Left forelimb (tissue), 1 donor: Measurements from ENCODE around the gene STARD7.
"Not testable (repeated sequence)": the region's sequence is repeated elsewhere in the genome, so short reads cannot be mapped to it uniquely, and the experiment has no call there.

Experiments used
- DNase-seq: peaks from one replicate; pipeline ENCODE4 v3.0.0-alpha.2; 2018; ENCODE audit warnings: low spot score

The STARD7 gene

DNA sequence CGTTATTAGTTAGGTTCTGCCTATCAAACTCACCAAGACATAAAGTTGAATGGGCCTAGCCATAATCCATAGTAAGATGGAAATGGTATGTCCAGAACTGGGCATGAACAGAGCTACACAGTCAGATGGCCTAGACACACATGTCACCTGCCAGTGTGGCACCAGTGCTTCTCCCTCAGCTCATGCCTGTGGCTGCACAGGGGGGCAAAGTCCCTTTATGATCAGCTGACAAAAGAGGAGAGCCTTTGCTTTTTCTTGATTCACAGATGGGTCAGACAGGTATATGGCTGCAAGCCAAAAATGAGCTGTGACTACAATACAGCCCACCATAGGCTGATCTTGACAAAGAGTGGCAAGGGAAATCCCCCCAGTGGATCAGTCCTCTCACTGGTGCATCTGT lies 28.3 kb upstream of the STARD7 start:
- no peak for DNase-seq

DNA sequence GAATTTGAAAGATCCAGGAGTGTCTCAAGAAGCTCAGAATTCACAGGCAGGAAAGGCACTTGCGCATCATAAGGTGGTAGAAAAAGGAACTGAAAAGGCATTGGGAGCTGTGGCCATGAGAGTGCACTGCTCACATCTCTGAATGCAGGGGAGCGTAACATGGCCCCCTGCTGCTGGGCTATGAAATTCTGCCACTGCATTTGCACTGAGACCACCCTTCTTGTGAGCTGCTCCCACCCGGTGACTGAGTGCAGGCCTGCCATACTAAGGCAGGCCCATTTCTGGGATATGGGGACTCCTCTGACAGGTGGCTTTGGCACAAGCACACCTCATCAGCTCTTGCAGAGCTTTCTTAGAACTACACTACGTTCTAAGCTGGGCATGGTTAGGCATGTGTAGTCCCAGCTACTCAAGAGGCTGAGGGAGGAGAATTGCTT lies 25.3 kb upstream of the STARD7 start:
- DNase-seq = no peak

- no peak for DNase-seq
Measured at GRCh38 chr2:96233436-96233835, 24.8 kb upstream of the STARD7 start.

DNA sequence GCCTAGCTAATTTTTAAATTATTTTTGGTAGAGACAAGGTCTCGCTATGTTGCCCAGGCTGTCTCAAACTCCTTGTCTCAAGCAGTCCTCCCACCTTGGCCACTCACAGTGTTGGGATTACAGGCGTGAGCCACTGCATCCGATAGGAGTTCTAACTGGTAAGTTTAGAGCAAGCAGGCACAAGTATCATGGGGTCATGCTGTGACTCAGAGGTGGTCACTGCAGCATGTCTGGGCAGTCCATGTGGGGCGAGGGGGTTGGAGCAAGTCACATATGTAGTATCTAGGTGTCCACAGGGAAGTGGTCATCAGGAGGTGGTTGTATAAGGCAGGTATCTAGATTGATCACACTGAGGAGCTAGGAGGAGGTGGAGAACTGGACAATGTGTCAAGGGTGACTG lies 22.7 kb upstream of the STARD7 start:
- DNase-seq = no peak

- no peak for DNase-seq
Measured at GRCh38 chr2:96225016-96225533, 16.4 kb upstream of the STARD7 start.

DNA sequence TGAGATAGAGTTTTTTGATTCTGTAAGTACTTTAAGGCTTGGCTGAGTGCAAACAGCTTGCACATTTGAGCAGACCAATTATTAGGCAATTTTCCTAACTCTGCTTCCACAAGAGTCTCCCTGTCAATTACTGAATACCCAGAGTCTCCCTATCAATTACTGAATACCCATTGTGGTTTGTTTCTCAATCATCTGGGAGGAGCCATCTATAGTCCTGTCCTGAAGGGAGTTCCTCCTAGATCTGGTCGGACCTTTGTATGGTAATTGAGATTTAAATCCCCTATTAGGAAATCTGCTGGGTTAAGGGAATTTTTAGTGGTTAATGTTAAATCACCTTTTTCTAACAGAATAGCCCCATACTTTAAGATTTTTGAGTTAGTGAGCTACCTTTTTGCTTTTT lies 12.5 kb upstream of the STARD7 start:
- not testable (repeated sequence) for DNase-seq

DNA sequence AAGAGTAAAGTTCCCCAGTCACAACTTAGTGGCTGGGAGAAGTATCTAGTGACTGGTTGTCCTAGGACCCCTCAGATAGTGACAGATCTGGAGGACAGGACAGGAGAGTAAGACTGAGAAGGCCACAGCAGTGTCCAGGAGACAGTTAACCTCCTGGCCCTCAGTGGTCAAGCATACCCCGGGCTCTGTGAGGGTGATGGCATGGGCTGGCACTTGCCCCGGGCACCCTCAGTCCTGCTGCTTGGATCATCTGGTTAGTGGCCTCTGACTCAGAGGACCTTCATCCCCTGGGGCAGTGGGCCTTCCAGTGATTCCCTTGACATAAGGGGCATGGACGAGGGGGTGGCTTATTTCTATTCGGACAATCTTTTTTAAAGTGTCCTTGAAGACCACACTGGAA lies 11.3 kb upstream of the STARD7 start:
- DNase-seq = not testable (repeated sequence)

GRCh38 chr2:96218508-96219131 lies 10.0 kb upstream of the STARD7 start:
- no peak for DNase-seq

- no peak for DNase-seq
Measured at GRCh38 chr2:96214554-96214953, 5.9 kb upstream of the STARD7 start.

- no peak for DNase-seq
Measured at GRCh38 chr2:96213379-96213778, 4.8 kb upstream of the STARD7 start.

DNA sequence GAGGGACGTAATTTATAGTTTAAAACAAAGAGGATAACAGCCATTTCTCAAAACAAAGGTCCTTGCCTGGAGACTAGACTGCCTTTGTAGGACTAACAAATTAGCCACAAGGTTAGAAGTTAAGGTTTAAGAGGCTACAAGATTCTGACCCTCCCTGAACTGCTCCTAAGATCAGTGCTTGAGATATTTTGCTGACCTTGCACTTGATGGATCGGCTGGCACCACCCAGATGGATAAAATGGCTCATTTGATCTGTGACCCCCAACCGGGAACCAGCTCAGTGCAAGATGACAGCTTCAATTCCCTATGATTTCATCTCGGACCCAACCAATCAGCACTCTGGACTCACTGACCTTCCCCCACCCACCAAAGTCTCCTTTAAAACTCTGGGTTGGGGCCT lies 3.7 kb upstream of the STARD7 start:
- DNase-seq = no peak

DNA sequence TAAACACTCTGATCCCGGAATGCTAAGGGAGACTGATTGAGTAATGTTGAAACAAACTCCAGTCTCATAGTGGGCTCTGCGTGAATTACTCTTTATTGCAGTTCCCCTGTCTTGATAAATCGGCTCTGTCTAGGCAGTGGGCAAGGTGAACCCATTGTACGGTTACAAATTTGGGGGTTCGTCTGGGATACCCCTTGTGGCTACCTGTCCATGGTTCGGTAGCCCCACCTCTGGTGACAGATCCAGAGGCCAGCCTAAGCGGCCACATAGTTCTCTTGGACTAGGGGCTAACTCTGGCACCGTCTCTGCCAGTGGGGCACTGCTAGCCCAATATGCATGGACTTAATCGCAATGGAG lies 1.1 kb upstream of the STARD7 start:
- no peak for DNase-seq

GRCh38 chr2:96209011-96209728 lies 543 bp upstream of the STARD7 start:
- no peak for DNase-seq

DNA sequence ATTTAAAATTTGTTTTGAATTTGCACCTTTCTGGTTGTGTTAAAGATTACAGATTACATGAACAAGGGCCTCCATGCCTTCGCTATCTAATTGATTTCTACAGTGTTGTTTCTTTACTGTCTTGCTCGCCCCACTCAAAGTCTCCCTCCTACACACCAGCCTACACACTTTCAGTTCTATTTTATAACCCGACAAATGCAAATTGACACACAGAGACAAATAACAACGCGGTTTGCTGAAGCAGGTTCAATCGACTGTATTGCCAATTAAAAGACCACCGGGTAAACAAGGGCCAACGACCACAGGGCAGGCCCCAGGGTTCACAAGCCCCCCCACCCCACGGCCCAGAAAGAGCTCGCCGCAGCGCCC lies 869 bp downstream of the STARD7 start:
- DNase-seq = no peak

DNA sequence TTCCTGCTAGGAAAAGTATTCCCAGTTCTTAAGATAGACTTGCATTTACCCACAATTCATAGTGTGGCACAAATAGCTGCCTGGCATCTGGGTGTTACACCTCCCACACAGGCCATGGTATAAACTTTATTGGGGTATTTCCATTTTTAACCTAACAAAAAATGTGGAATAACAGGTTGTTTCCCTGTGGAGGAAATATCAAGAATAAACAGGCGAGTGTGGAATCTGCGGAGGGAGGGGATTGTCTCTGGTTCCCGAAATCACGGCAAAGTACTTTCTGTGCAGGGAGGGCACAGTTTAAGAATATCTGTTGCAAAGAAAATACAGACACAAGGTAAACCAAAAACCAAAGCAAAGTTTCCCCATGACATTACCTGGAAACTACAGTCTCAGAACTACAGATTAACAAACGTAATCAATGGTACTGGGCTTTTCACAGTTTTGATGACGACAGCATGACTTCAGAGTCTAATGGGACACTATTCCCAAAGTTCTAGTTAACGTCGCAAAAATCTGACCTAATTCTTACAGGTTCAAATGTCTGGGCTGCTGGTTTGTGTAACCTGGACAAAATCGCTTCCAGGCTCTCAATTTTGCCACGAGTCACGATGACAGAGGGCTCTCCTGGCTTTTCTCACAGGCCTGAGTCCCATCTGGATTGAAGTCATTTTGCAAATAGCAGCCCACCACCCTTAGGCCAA lies 1.4 kb downstream of the STARD7 start:
- no peak for DNase-seq

- DNase-seq = no peak
Measured at GRCh38 chr2:96205888-96206287, 2.7 kb downstream of the STARD7 start.

DNA sequence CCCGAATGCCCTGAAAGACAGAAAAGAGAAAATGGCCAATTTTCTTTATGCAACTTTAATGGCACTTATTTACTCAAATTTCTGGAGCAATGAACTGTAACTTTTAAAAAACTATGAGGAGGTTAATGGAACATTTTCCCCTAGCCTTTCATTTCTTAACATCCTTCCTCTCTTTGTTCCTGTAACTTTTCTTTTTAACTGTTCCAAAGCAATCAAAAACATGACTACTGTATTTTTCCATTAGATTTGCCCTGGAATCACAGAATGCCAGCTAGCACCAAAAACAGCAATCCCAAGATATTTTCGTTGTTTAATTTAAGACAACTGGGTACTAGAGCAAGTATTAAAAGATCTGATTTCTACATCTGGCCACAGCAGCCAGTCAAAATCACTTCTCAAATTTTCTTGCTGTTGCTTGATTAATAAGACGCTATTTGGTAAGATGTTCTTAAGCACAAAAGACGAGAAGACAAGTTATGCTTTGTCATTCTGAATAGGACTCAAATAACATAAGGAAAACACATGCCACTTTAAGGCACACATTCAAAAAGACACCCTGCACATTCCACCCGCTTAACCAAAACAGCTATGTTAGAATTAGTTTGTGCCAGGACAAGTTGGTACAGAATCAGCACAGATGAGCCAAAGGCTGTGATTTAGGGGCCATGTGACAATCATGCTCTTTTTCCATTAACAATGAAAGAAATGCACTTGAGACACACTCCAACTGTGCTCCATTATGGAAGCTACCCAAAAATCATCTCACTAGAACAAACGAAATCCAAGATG lies 3.6 kb downstream of the STARD7 start:
- no peak for DNase-seq

GRCh38 chr2:96203130-96204028 lies 5.2 kb downstream of the STARD7 start:
- no peak for DNase-seq

GRCh38 chr2:96202152-96202854 lies 6.3 kb downstream of the STARD7 start:
- DNase-seq = no peak

DNA sequence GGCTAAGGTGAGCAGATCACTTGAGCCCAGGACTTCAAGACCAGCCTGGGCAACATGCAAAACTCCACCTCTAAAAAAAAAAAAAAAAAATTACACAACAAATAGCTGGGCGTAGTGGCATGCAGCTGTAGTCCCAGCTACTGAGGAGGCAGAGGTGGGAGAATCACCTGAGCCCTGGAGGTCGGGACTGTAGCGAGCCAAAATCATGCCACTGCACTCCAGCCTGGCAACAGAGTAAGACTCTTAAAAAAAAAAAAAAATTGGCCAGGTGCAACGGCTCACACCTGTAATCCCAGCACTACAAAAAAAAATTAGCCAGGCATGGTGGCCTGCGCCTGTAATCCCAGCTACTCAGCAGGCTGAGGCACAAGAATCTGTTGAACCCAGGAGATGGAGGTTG lies 7.3 kb downstream of the STARD7 start:
- no peak for DNase-seq

DNA sequence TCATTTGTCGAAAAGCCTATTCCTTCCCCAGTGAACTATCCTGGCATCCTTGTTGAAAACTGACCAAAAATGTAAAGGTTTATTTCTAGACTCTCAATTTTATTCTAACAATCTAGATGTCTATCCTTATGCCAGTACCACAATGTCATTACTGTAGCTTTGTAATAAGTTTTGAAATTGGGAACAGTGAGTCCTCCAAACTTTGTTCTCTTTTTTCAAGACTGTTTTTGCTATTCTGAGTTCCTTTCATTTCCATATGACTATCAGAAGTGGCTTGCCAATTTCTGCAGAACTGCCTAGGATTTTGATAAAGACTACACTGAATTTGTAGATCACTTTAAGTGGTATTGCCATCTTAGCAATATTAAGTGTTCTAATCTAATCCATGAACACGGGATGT lies 9.7 kb downstream of the STARD7 start:
- no peak for DNase-seq
